Osteocyte (in vitro differentiated cells): ENCODE data around the gene CD226. TPM values are rescaled to one million over a fixed set of nuclear protein-coding genes. Genes with fewer than 3 reads are reported as not detected.

ENCODE experiments used
- DNase-seq: peaks from one replicate; pipeline ENCODE4 v3.0.0; 2021; ENCODE audit warnings: mixed read lengths; ENCODE audit not compliant: unreplicated experiment; ENCODE audit errors: extremely low spot score
- H3K27ac Mint-ChIP-seq: one replicate; pipeline ENCODE4 v1.8.0; 2021; ENCODE audit warnings: mild to moderate bottlenecking, mixed read lengths; ENCODE audit not compliant: unreplicated experiment
- H3K27me3 Mint-ChIP-seq: one replicate; pipeline ENCODE4 v1.8.0; 2021; ENCODE audit warnings: mixed read lengths; ENCODE audit not compliant: unreplicated experiment
- H3K36me3 Mint-ChIP-seq: one replicate; pipeline ENCODE4 v1.8.0; 2021; ENCODE audit warnings: mixed read lengths; ENCODE audit not compliant: unreplicated experiment
- H3K4me1 Mint-ChIP-seq: one replicate; pipeline ENCODE4 v1.8.0; 2021; ENCODE audit warnings: mixed read lengths; ENCODE audit not compliant: unreplicated experiment
- H3K4me3 Mint-ChIP-seq: one replicate; pipeline ENCODE4 v1.8.0; 2021; ENCODE audit warnings: mild to moderate bottlenecking, moderate library complexity, mixed read lengths; ENCODE audit not compliant: unreplicated experiment
- H3K9me3 Mint-ChIP-seq: one replicate; pipeline ENCODE4 v1.8.0; 2021; ENCODE audit warnings: mixed read lengths; ENCODE audit not compliant: unreplicated experiment
- CTCF ChIP-seq: fragments of 200-600 bp; sonication (generic); IDR thresholded peaks from 2 replicates; pipeline ENCODE4 v1.5.0; 2021; ENCODE audit warnings: antibody characterized with exemption, mild to moderate bottlenecking, moderate library complexity
- total RNA-seq: library from RNA; stranded (reverse); gene quantifications from 2 replicates; pipeline ENCODE4 v1.2.1, GENCODE V29; 2021

The CD226 gene
- total RNA-seq, 1 donor from 2014 or later: 0.46 TPM

- Mint-ChIP-seq H3K27me3 (no peaks in the 10 kb centered on the region), H3K4me1 (no peaks in the 10 kb centered on the region), H3K27ac (no peak overlapping the region), H3K36me3 (no peaks in the 10 kb centered on the region), H3K4me3 (no peak overlapping the region), H3K9me3 (no peaks in the 10 kb centered on the region)
- DNase-seq: no peak
- no peak for TF ChIP-seq CTCF
Measured at GRCh38 chr18:69897397-69898108, 50.1 kb downstream of the CD226 start.

DNA sequence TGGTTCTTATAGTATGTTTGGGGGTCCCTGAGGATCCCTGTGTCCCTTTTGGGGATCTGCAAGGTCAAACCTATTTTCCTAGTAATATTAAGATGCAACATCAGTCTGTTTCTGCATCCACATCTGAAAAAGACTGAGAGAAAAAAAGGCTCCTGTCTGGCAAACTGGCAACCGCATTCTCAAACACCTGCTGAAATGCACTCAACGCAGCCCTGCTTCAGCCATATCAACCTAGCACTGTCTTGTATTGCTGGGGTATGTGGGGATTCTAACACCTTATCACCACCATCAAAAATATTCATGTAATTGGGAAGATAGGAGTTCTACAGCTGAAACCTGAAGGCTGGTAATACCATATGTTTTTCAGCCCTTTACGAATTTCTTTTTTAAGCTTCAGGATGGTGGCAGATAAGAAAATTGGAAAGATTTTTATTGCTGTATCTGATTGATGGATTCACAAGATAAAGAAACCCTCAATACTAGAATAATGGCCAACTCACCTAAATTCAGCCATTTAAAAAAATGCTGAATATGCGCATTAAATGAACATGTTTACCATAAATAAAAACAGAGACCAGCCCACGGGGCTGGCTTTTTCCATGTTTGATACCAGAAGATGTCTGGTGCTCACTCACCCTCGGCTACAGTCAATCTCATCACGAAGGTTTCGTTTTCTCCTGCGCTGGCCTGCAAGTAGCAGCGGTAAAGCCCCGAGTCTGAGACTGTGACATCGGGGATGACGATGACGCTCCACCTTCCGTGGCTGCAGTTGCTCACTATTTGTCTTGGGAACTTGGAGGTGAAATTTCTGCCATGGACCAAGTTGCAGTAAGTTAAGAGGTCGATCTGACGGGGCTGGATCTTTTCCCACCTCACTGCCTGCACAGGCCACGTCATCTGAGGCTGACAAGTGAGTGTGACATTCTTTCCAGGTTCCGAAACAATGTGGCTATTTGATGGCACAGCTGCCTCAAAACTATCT lies 52.3 kb downstream of the CD226 start:
- Mint-ChIP-seq H3K27me3 (no peaks in the 10 kb centered on the region), H3K4me3 (no peak overlapping the region)

DNA sequence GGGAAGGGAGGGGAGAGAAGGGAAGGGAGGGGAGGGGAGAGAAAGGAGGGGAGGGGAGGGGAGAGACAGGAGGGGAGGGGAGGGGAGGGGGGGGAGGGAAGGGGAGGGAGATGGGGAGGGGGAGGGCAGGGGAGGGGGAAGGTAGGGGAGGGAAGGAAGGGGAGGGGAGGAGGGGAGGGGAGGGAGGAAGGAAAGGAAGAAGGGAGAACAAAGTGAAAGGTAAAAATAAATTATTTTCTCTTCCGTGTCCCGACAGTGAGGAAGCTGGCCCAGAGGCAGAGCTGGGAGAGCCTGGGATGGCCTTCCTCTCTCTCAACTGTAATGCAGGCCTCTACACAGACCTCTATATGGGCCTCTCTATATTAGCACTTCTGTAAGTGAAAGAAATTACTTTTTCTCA lies 53.2 kb downstream of the CD226 start:
- H3K4me3 Mint-ChIP-seq: no peak overlapping the region
- TF ChIP-seq CTCF: no peak
- DNase-seq: no peak
- H3K4me1 Mint-ChIP-seq: no peaks in the 10 kb centered on the region
- peaks cover 4% of the 10 kb centered on the region for H3K36me3 Mint-ChIP-seq
- H3K9me3 Mint-ChIP-seq: peaks cover 7% of the 10 kb centered on the region
- H3K27me3 Mint-ChIP-seq: no peaks in the 10 kb centered on the region
- H3K27ac Mint-ChIP-seq: no peak overlapping the region

More for the DNA sequence above, 52.3 kb downstream of the CD226 start:
- peaks cover 4% of the 10 kb centered on the region for H3K36me3 Mint-ChIP-seq
- no peak overlapping the region for H3K27ac Mint-ChIP-seq
- TF ChIP-seq CTCF: no peak
- no peaks in the 10 kb centered on the region for H3K4me1 Mint-ChIP-seq
- peaks cover 7% of the 10 kb centered on the region for H3K9me3 Mint-ChIP-seq
- no peak for DNase-seq

- no peak for DNase-seq
- no peaks in the 10 kb centered on the region for H3K27me3 Mint-ChIP-seq
- no peaks in the 10 kb centered on the region for H3K4me1 Mint-ChIP-seq
- peaks cover 7% of the 10 kb centered on the region for H3K9me3 Mint-ChIP-seq
- TF ChIP-seq CTCF: no peak
- H3K36me3 Mint-ChIP-seq: peaks cover 4% of the 10 kb centered on the region
- no peak overlapping the region for H3K4me3 Mint-ChIP-seq
- no peak overlapping the region for H3K27ac Mint-ChIP-seq
Measured at GRCh38 chr18:69890558-69890957, 57.1 kb downstream of the CD226 start.

DNA sequence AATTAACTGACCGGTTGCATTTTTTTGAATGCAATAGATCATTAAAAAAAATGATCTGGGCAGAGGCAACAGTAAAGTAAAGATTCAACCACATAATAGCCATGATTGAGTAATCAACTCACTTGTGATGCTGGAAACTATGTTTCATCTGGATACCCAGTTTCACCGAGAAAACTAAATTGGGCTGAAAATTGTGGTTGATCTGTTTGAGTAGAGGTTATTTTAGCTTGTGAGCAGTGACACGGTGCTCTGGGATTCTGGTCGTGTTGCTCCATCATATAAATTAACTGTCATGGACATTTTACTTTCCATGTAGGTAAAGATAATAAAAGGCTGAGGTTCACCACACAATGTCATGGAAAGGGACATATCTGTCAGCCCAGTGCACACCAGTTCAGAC lies 58.7 kb downstream of the CD226 start:
- no peak for TF ChIP-seq CTCF
- H3K4me1 Mint-ChIP-seq: peaks cover under 1% of the 10 kb centered on the region
- no peak overlapping the region for H3K27ac Mint-ChIP-seq
- no peaks in the 10 kb centered on the region for H3K27me3 Mint-ChIP-seq
- no peak overlapping the region for H3K4me3 Mint-ChIP-seq
- DNase-seq: no peak
- H3K9me3 Mint-ChIP-seq: peaks cover 7% of the 10 kb centered on the region
- peaks cover 4% of the 10 kb centered on the region for H3K36me3 Mint-ChIP-seq
